NCI-H2171 (cell line): Measurements from ENCODE around the gene LRRC32.

ENCODE experiments used
- DNase-seq: peaks from one replicate; lab custom pipeline; 2025; lab: John Stamatoyannopoulos, UW

Gene LRRC32

DNA sequence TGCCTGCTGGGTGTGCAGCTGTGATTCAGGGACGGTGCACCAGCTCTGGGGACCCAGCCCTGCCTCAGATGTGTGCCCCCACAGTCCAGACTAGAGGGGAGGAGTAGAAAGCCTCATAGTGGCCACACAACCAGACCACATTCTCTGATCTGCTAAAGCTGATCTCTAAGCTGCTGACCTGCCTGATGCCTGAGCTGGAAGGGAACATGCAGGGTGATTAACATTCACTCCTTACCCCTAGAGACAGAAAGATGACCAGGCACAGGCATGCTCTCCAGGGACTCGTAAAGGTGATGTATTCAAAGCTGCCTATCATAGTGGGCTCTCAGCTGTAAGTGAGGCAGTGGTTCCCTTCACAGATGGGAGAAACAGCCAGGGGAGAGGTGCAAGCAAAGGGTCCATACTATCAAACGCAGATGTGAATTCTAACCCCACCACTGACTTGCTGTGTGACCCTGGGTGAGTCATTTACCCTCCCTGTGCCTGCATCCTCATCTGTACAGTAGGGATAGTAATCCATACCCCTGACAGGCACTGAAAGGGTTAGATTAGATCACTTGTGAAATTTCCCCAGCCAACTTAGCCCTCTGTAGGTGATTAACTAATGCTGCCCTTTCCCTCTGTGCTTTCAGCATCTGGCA lies 29.0 kb upstream of the LRRC32 start:
- no peak for DNase-seq

DNA sequence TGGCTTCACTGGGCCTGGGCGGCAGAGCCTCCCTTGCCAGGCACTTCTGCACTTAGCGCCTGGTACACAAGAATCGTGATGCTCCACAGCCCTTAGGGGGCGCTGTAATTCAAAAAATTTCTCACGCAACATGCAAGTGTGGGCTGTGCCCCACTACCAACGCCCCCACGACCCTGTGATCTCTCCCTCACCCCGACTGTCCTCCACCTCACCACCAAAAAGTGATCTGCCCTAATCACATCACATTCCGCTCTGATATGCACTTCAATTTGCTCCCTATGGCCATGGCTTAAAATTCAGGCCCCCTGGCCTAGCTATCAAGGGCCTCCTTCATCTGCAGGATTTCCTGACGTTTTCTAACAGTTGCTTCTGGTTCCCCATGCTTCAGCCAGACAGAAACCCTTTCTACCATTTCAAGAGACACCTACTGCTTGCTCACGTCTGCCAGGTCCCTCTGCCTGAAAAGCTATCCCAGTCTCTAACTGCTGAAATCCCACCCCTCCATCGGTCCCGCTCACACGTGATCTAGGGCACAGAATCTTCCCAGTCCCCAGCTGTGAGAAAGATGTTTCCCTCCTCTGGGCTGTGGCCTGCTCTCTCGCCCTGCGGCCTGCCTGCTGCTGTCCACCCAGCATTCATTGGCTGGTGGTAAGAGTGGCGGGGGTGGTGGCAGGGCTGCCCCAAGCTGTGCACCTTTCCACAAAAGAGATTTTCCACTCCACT lies 27.9 kb upstream of the LRRC32 start:
- DNase-seq = no peak

GRCh38 chr11:76696756-76697155 lies 26.2 kb upstream of the LRRC32 start:
- DNase-seq = no peak

DNA sequence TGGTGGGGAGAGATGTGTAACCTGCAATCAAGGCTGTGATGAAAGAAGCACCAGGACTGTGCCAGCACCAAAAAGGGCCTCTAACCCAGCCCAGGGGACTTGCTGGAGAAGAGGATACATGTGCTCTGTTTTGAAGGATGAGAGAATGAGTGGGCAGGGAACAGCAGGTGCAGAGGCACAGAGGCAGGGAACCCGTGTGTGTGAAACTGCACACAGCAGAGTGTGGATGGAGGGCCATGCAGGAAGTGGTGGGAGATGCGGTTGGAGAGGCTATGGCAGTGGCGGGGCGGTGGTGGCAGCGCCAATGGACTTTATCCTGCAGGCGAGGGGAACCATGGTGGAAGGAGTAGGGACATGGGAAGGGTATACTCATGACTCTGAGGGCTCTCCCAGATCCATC lies 25.2 kb upstream of the LRRC32 start:
- DNase-seq = no peak

DNA sequence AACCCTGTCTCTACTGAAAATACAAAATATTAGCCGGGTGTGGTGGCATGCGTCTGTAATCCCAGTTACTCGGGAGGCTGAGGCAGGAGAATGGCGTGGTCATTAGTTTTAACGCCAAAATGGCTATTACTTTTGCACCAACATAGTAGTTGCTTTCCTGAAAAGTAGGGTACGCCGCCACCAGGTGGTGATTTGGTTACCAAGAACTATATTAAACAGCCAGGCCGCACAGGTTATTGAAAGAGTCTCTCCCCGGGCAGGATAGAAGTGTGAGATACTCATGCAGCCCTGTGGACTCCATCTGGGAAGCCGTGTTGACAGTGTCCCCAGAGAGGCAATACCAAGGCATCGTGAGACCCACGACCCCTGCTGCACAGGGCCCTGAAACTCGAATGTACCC lies 24.6 kb upstream of the LRRC32 start:
- DNase-seq = no peak

DNA sequence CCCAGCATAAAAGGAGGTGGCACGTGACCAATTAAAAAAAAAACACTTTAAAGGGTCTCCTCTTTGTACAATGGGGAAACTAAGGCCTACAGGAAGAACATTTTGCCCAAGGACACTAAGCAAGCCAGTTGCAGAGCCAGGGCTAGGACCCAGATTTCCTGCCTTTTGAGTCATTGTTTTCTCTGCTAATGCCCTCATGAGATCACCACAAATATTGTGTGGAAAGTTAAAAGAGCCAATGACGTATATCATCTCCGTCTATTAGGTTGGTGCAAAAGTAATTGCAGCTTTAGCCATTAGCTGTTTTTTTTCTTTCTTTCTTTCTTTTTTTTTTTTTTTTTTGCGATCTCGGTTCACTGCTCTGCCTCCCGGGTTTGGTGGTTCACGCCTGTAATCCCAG lies 24.1 kb upstream of the LRRC32 start:
- DNase-seq = no peak

- DNase-seq = no peak
Observed at GRCh38 chr11:76693806-76694205, 23.3 kb upstream of the LRRC32 start.

- DNase-seq = no peak
Observed at GRCh38 chr11:76692956-76693355, 22.4 kb upstream of the LRRC32 start.

DNA sequence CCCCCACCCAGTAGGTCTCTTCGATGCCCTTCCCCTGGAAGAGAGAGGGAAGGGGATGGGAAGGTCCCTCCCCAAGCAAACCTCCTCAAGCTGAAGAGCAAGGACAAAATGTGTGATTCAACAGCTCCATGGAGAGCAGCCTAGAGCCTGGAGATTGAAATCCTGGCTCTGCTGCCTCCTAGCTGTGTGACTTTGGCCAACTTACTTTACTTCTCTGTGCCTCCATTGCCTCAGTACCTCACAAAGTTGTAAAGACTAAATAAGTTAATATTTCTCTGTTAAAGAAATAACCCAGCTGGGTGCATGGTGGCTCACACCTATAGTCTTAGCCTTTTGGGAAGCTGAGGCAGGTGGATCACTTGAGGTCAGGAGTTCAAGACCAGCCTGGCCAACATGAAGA lies 21.1 kb upstream of the LRRC32 start:
- no peak for DNase-seq

DNA sequence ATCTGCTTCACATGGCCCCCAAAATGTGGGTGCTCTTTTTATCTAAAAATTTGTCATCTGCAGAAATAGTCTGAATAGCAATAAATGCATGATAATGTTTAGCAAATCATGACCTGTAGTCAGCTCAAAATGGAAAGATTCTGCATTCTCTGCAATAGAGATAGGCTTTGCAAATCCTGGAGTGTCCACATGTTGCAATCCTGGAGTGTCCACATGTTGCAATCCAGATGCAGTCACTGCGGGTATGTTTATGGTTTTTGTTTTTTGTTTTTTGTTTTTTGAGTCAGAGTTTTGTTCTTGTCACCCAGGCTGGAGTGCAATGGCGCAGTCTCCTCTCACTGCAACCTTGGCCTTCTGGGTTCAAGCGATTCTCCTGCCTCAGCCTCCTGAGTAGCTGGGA lies 20.2 kb upstream of the LRRC32 start:
- no peak for DNase-seq

GRCh38 chr11:76689313-76690260 lies 19.0 kb upstream of the LRRC32 start:
- no peak for DNase-seq

GRCh38 chr11:76688146-76688545 lies 17.6 kb upstream of the LRRC32 start:
- no peak for DNase-seq

- DNase-seq = no peak
Observed at GRCh38 chr11:76686261-76687079, 15.9 kb upstream of the LRRC32 start.

DNA sequence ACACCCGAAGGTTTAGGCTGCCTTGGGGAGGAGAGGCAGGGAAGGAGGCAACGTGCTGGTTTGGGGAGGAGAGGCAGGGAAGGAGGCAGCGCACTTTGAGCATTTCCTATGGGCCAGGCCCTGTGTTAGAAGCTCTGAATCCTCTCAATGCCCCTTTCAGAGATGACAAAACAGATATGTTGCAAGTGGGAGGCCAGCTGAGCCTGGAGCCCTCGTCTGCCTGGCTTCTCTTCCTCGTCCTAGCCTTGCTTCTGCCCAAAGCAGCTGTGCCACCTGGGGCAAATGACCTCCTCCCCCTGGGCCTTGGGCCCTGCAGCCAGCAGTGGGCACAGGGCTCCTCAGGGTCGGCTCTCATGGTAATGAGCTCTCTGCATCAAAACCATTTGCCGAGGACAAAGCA lies 15.3 kb upstream of the LRRC32 start:
- DNase-seq = no peak

GRCh38 chr11:76685237-76685636 lies 14.7 kb upstream of the LRRC32 start:
- no peak for DNase-seq

DNA sequence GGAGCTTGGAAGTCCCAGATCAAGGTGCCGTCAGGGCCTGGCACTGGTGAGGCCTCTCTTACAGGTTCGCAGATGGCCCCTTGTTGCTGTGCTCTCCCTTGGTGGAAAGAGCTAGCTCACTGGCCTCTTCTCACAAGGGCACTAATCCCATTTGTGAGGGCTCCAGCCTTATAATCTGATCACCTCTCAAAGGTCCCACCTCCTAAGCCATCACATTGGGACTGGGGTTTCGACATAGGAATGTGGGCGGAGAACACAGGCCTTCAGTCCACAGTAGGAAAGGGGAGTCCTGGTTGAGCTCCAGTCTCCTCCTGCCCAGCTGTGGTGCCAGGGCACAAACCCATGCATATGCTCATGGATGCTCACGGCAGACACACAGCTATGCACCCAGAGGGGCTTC lies 14.0 kb upstream of the LRRC32 start:
- no peak for DNase-seq

DNA sequence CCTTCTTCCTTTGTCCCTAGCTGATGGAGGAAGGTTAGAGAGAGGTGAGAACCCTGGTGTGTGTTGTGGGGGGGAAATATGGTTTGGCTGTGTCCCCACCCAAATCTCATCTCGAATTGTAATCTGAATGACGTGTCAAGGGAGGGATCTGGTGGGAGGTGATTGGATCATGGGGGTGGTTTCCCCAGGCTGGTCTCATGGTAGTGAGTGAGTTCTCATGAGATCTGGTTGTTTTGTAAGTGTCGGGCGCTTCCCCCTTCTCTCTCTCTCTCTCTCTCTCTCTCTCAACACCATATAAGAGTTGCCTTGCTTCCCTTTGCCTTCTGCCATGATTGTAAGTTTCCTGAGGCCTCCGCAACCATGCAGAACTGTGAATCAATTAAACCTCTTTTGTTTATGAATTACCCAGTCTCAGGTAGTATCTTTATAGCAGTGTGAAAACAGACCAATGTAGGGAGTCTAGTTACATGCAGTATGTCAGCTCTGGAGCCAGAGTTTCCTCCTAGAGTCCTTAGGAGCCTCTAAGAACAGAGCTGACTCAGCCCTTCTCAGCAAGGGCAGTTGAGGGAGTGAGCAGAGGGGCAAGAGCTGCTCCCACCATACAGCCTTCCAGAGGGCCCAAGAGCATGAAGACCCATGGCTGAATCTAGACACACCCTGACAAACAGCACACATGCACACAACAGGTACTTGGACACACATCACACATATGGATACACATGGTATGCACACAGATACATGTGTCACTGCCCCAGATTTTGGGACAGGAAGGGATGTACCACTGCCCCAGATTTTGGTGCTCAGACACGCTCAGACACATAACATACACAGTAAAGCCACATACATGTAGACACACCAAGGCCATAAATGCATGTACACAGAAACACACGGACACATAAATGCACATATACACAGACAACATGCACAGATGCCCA lies 12.9 kb upstream of the LRRC32 start:
- no peak for DNase-seq

DNA sequence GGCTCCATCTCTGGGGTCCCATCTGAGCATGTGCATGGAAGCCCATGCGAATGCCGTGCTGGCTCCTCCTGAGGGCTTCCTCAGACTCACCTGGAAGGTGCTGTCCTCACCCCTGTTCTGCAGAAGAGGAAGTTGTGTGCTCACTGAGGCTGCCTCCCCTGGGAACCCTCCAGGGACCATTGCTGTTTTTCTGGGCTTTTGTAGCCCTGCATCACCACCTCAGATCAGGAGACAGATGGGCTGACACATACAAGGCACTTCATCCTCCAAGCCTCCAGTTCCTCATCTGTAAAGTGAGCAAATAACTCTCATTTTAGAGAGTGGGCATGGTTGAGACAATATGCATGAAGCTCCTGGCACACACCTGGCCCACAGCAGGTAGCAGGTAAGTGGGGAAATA lies 12.1 kb upstream of the LRRC32 start:
- DNase-seq = no peak

GRCh38 chr11:76682106-76682505 lies 11.6 kb upstream of the LRRC32 start:
- DNase-seq = no peak

GRCh38 chr11:76680518-76681425 lies 10.2 kb upstream of the LRRC32 start:
- DNase-seq = no peak
